HepG2 (cell line): Measurements from ENCODE around the gene TTK. TPM values are rescaled to one million over a fixed set of nuclear protein-coding genes. Genes with fewer than 3 reads are reported as not detected.
A peak's percentile ranks its signal among the peaks of the same experiment; 100 is the strongest.

Source experiments
- ATAC-seq: fragments of 200-7000 bp; cut with Tn5 transposase; 3 replicates; pipeline ENCODE4 v1.9.1; 2020; ENCODE audit warnings: mild to moderate bottlenecking, moderate library complexity
- BruUV-seq: library from RNA; stranded (reverse); fragments of 400-500 nt; replicated peaks from 2 replicates; lab custom pipeline; 2021; lab: Mats Ljungman, UMichigan
- CTCF ChIA-PET: fragments of 300-600 bp; formaldehyde crosslinking; extraction: SDS; loops from one replicate; lab custom pipeline; 2021; ENCODE audit warnings: low total read pairs, inconsistent platforms, low intra/inter-chr PET ratio; lab: Yijun Ruan, JAX
- POLR2A ChIA-PET: fragments of 350-600 bp; sonication (Branson Sonifier 250); formaldehyde crosslinking; loops from one replicate; lab custom pipeline; 2020; ENCODE audit warnings: antibody characterized with exemption, inconsistent platforms; lab: Yijun Ruan, JAX
- DNase-seq: peaks from one replicate; pipeline ENCODE4 v3.0.0-alpha.2; 2015; ENCODE audit warnings: low spot score
- FAIRE-seq: peaks from 3 replicates; lab custom pipeline; 2011; peaks lifted over from hg19 to GRCh38; lab: Jason Lieb, UNC
- H2AFZ ChIP-seq: one replicate; pipeline ENCODE4 v1.6.1; 2011; ENCODE audit warnings: low read length, inconsistent platforms
- H3K27ac ChIP-seq: fragments of 300-600 bp; 3 replicates; pipeline ENCODE4 v1.8.0; 2011; ENCODE audit warnings: mixed run types, mild to moderate bottlenecking, mixed read lengths, low read length, inconsistent platforms; ENCODE audit not compliant: insufficient read depth; ENCODE audit errors: extremely low read length
- H3K27me3 ChIP-seq, 2 experiments: fragments of 200-600 bp in 1 of 2; 2 replicates in 1 of 2; 3 replicates in 1 of 2; pipeline versions ENCODE4 v1.6.0 to v1.8.0; 2011; ENCODE audit warnings: low read length in 2 of 2, mild to moderate bottlenecking in 2 of 2, moderate library complexity in 2 of 2, inconsistent platforms in 1 of 2; ENCODE audit not compliant: insufficient read depth in 2 of 2, control insufficient read depth in 1 of 2
- H3K36me3 ChIP-seq, 2 experiments: fragments of 200-600 bp in 1 of 2; replicated peaks in 1 of 2; 2 replicates in 1 of 2; 3 replicates in 1 of 2; pipeline versions ENCODE4 v1.5.1 to v1.8.0; 2011; ENCODE audit warnings: low read length in 2 of 2, inconsistent platforms in 1 of 2; ENCODE audit not compliant: insufficient read depth in 2 of 2, control insufficient read depth in 1 of 2
- H3K4me1 ChIP-seq: 2 replicates; pipeline ENCODE4 v1.5.1; 2012; ENCODE audit warnings: low read length, inconsistent platforms; ENCODE audit not compliant: insufficient read depth
- H3K4me2 ChIP-seq: 2 replicates; pipeline ENCODE4 v1.6.0; 2011; ENCODE audit warnings: low read depth, low read length, inconsistent platforms
- H3K4me3 ChIP-seq, 3 experiments: fragments of 200-600 bp in 1 of 3; sonication (generic), shearing (Covaris generic) in 1 of 3; replicated peaks in 1 of 3; 2 replicates each; pipeline ENCODE4 v1.5.1; 2011 to 2016; ENCODE audit warnings: low read length in 3 of 3, inconsistent platforms in 2 of 3, low read depth in 2 of 3, mild to moderate bottlenecking in 2 of 3, control low read depth in 1 of 3, mixed read lengths in 1 of 3; ENCODE audit not compliant: insufficient read depth in 1 of 3
- H3K79me2 ChIP-seq: one replicate; pipeline ENCODE4 v1.6.1; 2011; ENCODE audit warnings: low read length, inconsistent platforms; ENCODE audit not compliant: insufficient read depth
- H3K9ac ChIP-seq: 2 replicates; pipeline ENCODE4 v1.6.0; 2011; ENCODE audit warnings: mild to moderate bottlenecking, low read depth, low read length, inconsistent platforms; ENCODE audit not compliant: insufficient read depth
- H3K9me3 ChIP-seq: 2 replicates; pipeline ENCODE4 v1.5.1; 2012; ENCODE audit warnings: mild to moderate bottlenecking, low read length
- H4K20me1 ChIP-seq: 2 replicates; pipeline ENCODE4 v1.6.0; 2011; ENCODE audit warnings: inconsistent platforms, mild to moderate bottlenecking, low read length, moderate library complexity; ENCODE audit not compliant: insufficient read depth
- CENPX ChIP-seq: sonication (generic); formaldehyde crosslinking; IDR thresholded peaks from 2 replicates; pipeline ENCODE4 v1.9.0; 2021; ENCODE audit warnings: mild to moderate bottlenecking, missing genetic modification reagents, moderate library complexity
- MAFK ChIP-seq, 2 experiments: IDR thresholded peaks in 1 of 2; conservative IDR thresholded peaks in 1 of 2; 2 replicates each; pipeline ENCODE4 v1.6.1; 2011; ENCODE audit warnings: improper control_type of control experiment in 2 of 2, low read length in 2 of 2
- REPIN1 ChIP-seq: sonication (generic); formaldehyde crosslinking; IDR thresholded peaks from 2 replicates; pipeline ENCODE4 v1.8.0; 2022; ENCODE audit warnings: missing genetic modification reagents, low read depth, mild to moderate bottlenecking, borderline replicate concordance
- ZNF34 ChIP-seq: sonication (generic); formaldehyde crosslinking; IDR thresholded peaks from 2 replicates; pipeline ENCODE4 v1.4.0; 2020; ENCODE audit warnings: mild to moderate bottlenecking, missing genetic modification reagents, borderline replicate concordance
- WGBS: methylation state at CpG from one replicate; pipeline ENCODE4 v1.1.6; 2017; ENCODE audit warnings: low lambda C conversion rate; 5-methylcytosine and 5-hydroxymethylcytosine counted together
- in situ Hi-C: cut with HindIII; loops from 2 replicates; pipeline ENCODE4 v1.10.0; 2017; ENCODE audit warnings: low pct_unique_long_range_greater_than_20kb; ENCODE audit not compliant: extremely low pct_ligation_motif_present
- intact Hi-C: fragments of 100-400 bp; cut with micrococcal nuclease; formaldehyde crosslinking; loops from one replicate; pipeline ENCODE4 v1.10.0; 2022; ENCODE audit not compliant: unreplicated experiment
- polyA plus RNA-seq, 8 experiments: library from polyadenylated mRNA; depleted of rRNA in 3 of 8; stranded (reverse) in 7 of 8; unstranded in 1 of 8; fragments of >200 nt; fragmentation: Illumina TruSeq in 4 of 8; extraction: Trizol in 4 of 8; gene quantifications; 2 replicates each; pipeline versions ENCODE4 v1.2.1 to v1.2.3, GENCODE V29; 2011 to 2016; ENCODE audit warnings: low read depth in 4 of 8, missing spikeins in 1 of 8, mixed read lengths in 1 of 8; ENCODE audit not compliant: insufficient read depth in 1 of 8
- total RNA-seq, 5 experiments: library from RNA; depleted of rRNA; stranded (reverse); fragments of >200 nt; fragmentation: Illumina TruSeq; extraction: Trizol; gene quantifications; 2 replicates each; pipeline ENCODE4 v1.2.3, GENCODE V29; 2016; ENCODE audit warnings: low read depth in 1 of 5

TTK gene
- total and polyA plus RNA-seq, 2 of the 13 experiments (the other 11 are each of a cell fraction or from before 2014, with no cell fraction given): 8.6 to 33.2 TPM

GRCh38 chr6:80021591-80021990 lies 17.1 kb downstream of the TTK start:
- in situ Hi-C loops: no loop called here
- no peak for FAIRE-seq

GRCh38 chr6:80022803-80023202 lies 18.4 kb downstream of the TTK start:
- ChIA-PET CTCF (no interaction called here), POLR2A (no interaction called here)
- no peak overlapping the region for H3K4me2 ChIP-seq
- H3K27ac ChIP-seq: no peak overlapping the region
- in situ Hi-C loops (no loop called here), intact Hi-C loops (no loop called here)
- H4K20me1 ChIP-seq: no peaks in the 10 kb centered on the region
- TF ChIP-seq CENPX (no peak), MAFK (conservative IDR thresholded peaks at IDR 0.05 in 1 of 2, IDR thresholded peaks at IDR 0.05 in 1 of 2; ENCODE audit: low read length in 2 of 2) (0 out of 4 replicates have a peak, but pooled peaks of 1 of the 2 experiments have one; percentile 27)
- DNase-seq (no peak), FAIRE-seq (no peak), ATAC-seq (no peak)
- peaks cover 2 to 27% of the 10 kb centered on the region in 2 experiments; a peak in 3 of 5 replicates for H3K36me3 ChIP-seq
- H3K9me3 ChIP-seq: no peaks in the 10 kb centered on the region
- H3K4me1 ChIP-seq: peaks cover 26% of the 10 kb centered on the region
- H3K27me3 ChIP-seq: no peaks in the 10 kb centered on the region
- no peaks in the 10 kb centered on the region for H3K79me2 ChIP-seq
- no peak overlapping the region for H2AFZ ChIP-seq
- over 99% methylated on average over 4 of the region's 4 CpGs for WGBS
- H3K4me3 ChIP-seq: no peak overlapping the region
- no peak overlapping the region for H3K9ac ChIP-seq
- BruUV-seq: no TSS peak

More at GRCh38 chr6:80021591-80021990, 17.1 kb downstream of the TTK start:
- ChIA-PET CTCF (no interaction called here), POLR2A (no interaction called here)
- Histone ChIP-seq H3K9ac (no peak overlapping the region), H3K36me3 (peaks cover 2 to 20% of the 10 kb centered on the region in 2 experiments; a peak in 4 of 5 replicates), H3K4me3 (no peak overlapping the region), H3K4me1 (peaks cover 26% of the 10 kb centered on the region), H3K79me2 (no peaks in the 10 kb centered on the region), H4K20me1 (no peaks in the 10 kb centered on the region), H3K27me3 (no peaks in the 10 kb centered on the region), H2AFZ (no peak overlapping the region), H3K9me3 (no peaks in the 10 kb centered on the region), H3K4me2 (no peak overlapping the region)
- intact Hi-C loops: no loop called here
- 100% methylated on average over 3 of the region's 3 CpGs for WGBS
- ATAC-seq: no peak
- no TSS peak for BruUV-seq
- TF ChIP-seq CENPX: no peak
- no peak for TF ChIP-seq ZNF34 (CRISPR knock-in tag)
- TF ChIP-seq REPIN1 (CRISPR knock-in tag): no peak
- TF ChIP-seq, all 625 proteins: peak for 0
- DNase-seq: no peak
- H3K27ac ChIP-seq: no peak overlapping the region
